ENCODE results near the gene NAP1L4. TPM values are rescaled to one million over a fixed set of nuclear protein-coding genes. Genes with fewer than 3 reads are reported as not detected.

The NAP1L4 gene
- total and polyA plus RNA-seq, 2 donors (not counting 1 experiment from before 2014, with no cell fraction given) = 62.1 to 133 TPM

GRCh38 chr11:2997406-2997805 lies 5.3 kb upstream of the NAP1L4 start:
- DNase-seq = no peak
- ChIA-PET CTCF (no interaction called here), POLR2A (interaction anchor here (1.3 kb wide), 1 partner anchor 25 kb away, joined by 5 read pairs; no protein-coding TSS in a partner anchor)
- Histone ChIP-seq H3K27me3 (replicated peaks in 1 of 4; ENCODE audit: control extremely low read depth in 1 of 4, control insufficient read depth in 3 of 4, insufficient read depth in 4 of 4, low read length in 3 of 4) (no peaks in the 10 kb centered on the region), H4K20me1 (ENCODE audit: control insufficient read depth, insufficient read depth, low read length, poor library complexity, severe bottlenecking) (no peaks in the 10 kb centered on the region), H3K4me1 (ENCODE audit: control insufficient read depth in 2 of 2, insufficient read depth in 2 of 2, low read length in 2 of 2) (peaks cover 3 to 9% of the 10 kb centered on the region in 2 donors), H3K4me3 (ENCODE audit: control extremely low read depth in 1 of 5, extremely low read depth in 1 of 5, insufficient read depth in 1 of 5, low read depth in 2 of 5, low read length in 4 of 5) (no peak overlapping the region), H3K4me2 (replicated peaks; ENCODE audit: low read depth, low read length, poor library complexity, severe bottlenecking) (no peak overlapping the region), H3K9me3 (ENCODE audit: control extremely low read depth in 1 of 3, control insufficient read depth in 2 of 3, insufficient read depth in 1 of 3, low read length in 2 of 3) (no peaks in the 10 kb centered on the region), H3K9ac (ENCODE audit: low read length) (no peak overlapping the region), H2AFZ (ENCODE audit: insufficient read depth, low read depth, low read length, poor library complexity, severe bottlenecking) (no peak overlapping the region), H3K36me3 (replicated peaks in 1 of 2; ENCODE audit: control extremely low read depth in 1 of 2, control insufficient read depth in 1 of 2, extremely low read depth in 1 of 2, insufficient read depth in 2 of 2, low read length in 1 of 2) (peaks cover 0 to 18% of the 10 kb centered on the region in 2 experiments), H3K27ac (ENCODE audit: low read length in 2 of 2) (no peak overlapping the region), H3K79me2 (ENCODE audit: control insufficient read depth, insufficient read depth, low read length) (no peaks in the 10 kb centered on the region)
- Mint-ChIP-seq H3K4me3 (no peak overlapping the region), H3K27me3 (no peaks in the 10 kb centered on the region), H3K27ac (no peak overlapping the region), H3K9me3 (ENCODE audit: insufficient read depth) (no peaks in the 10 kb centered on the region), H3K4me1 (peaks cover 1% of the 10 kb centered on the region)
- WGBS (ENCODE audit: insufficient coverage) = 97% methylated on average over 3 of the region's 4 CpGs
- TF ChIP-seq, protein P1, sequence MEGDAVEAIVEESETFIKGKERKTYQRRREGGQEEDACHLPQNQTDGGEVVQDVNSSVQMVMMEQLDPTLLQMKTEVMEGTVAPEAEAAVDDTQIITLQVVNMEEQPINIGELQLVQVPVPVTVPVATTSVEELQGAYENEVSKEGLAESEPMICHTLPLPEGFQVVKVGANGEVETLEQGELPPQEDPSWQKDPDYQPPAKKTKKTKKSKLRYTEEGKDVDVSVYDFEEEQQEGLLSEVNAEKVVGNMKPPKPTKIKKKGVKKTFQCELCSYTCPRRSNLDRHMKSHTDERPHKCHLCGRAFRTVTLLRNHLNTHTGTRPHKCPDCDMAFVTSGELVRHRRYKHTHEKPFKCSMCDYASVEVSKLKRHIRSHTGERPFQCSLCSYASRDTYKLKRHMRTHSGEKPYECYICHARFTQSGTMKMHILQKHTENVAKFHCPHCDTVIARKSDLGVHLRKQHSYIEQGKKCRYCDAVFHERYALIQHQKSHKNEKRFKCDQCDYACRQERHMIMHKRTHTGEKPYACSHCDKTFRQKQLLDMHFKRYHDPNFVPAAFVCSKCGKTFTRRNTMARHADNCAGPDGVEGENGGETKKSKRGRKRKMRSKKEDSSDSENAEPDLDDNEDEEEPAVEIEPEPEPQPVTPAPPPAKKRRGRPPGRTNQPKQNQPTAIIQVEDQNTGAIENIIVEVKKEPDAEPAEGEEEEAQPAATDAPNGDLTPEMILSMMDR (IDR thresholded peaks at IDR 0.05) = no peak
- no peak for TF ChIP-seq EZH2 (IDR thresholded peaks at IDR 0.05; ENCODE audit: borderline replicate concordance, insufficient read depth, low read depth, low read length, poor library complexity, severe bottlenecking)
- intact Hi-C loops (cut with micrococcal nuclease) = no loop called here
- no peak for ATAC-seq (ENCODE audit: low read depth)

DNA sequence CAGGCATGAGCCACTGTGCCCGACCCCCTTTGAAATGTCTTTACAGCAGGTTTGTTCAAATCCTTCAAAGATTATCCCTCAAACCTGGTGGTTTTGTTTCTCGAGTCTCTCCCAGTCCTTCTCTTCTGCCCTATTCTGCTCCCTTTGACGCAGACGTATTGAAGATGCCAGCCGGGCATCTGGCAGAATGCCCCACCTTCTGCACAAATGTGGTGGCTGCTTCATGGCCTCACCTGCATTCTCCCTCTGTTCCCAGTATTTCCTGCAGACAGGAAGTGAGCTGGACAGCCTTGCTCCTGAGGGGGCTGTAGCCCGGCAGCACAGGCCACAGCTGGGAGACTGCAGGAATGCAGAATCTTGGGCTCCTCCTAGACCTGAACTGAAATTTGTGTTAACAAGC lies 4.8 kb upstream of the NAP1L4 start:
- Histone ChIP-seq H3K9me3 (ENCODE audit: control extremely low read depth in 1 of 3, control insufficient read depth in 2 of 3, insufficient read depth in 1 of 3, low read length in 2 of 3) (no peaks in the 10 kb centered on the region), H3K27ac (ENCODE audit: low read length in 2 of 2) (no peak overlapping the region), H3K4me3 (ENCODE audit: control extremely low read depth in 1 of 5, extremely low read depth in 1 of 5, insufficient read depth in 1 of 5, low read depth in 2 of 5, low read length in 4 of 5) (no peak overlapping the region), H3K4me2 (replicated peaks; ENCODE audit: low read depth, low read length, poor library complexity, severe bottlenecking) (no peak overlapping the region), H3K9ac (ENCODE audit: low read length) (no peak overlapping the region), H3K4me1 (ENCODE audit: control insufficient read depth in 2 of 2, insufficient read depth in 2 of 2, low read length in 2 of 2) (peaks cover 3 to 9% of the 10 kb centered on the region in 2 donors), H2AFZ (ENCODE audit: insufficient read depth, low read depth, low read length, poor library complexity, severe bottlenecking) (no peak overlapping the region), H4K20me1 (ENCODE audit: control insufficient read depth, insufficient read depth, low read length, poor library complexity, severe bottlenecking) (no peaks in the 10 kb centered on the region), H3K36me3 (replicated peaks in 1 of 2; ENCODE audit: control extremely low read depth in 1 of 2, control insufficient read depth in 1 of 2, extremely low read depth in 1 of 2, insufficient read depth in 2 of 2, low read length in 1 of 2) (peaks cover 0 to 15% of the 10 kb centered on the region in 2 experiments), H3K27me3 (replicated peaks in 1 of 4; ENCODE audit: control extremely low read depth in 1 of 4, control insufficient read depth in 3 of 4, insufficient read depth in 4 of 4, low read length in 3 of 4) (no peaks in the 10 kb centered on the region), H3K79me2 (ENCODE audit: control insufficient read depth, insufficient read depth, low read length) (no peaks in the 10 kb centered on the region)
- ChIA-PET CTCF (no interaction called here), POLR2A (no interaction called here)
- no peak overlapping the region for H3K27ac Mint-ChIP-seq
- TF ChIP-seq, protein P1 (IDR thresholded peaks at IDR 0.05) = no peak
- no peak for TF ChIP-seq EZH2 (IDR thresholded peaks at IDR 0.05; ENCODE audit: borderline replicate concordance, insufficient read depth, low read depth, low read length, poor library complexity, severe bottlenecking)
- WGBS (ENCODE audit: insufficient coverage) = 98% methylated on average over 6 of the region's 6 CpGs
- DNase-seq (no peak), ATAC-seq (ENCODE audit: low read depth) (no peak)
- no peaks in the 10 kb centered on the region for H3K9me3 Mint-ChIP-seq (ENCODE audit: insufficient read depth)
- H3K4me1 Mint-ChIP-seq = peaks cover 4% of the 10 kb centered on the region
- no peaks in the 10 kb centered on the region for H3K27me3 Mint-ChIP-seq
- H3K4me3 Mint-ChIP-seq = no peak overlapping the region
- intact Hi-C loops (cut with micrococcal nuclease) = no loop called here

Data from B cell (primary cell).